Measurements from ENCODE around the gene TBC1D28. TPM values are rescaled to one million over a fixed set of nuclear protein-coding genes. Genes with fewer than 3 reads are reported as not detected.
"Not testable (repeated sequence)": the region's sequence is repeated elsewhere in the genome, so short reads cannot be mapped to it uniquely, and the experiment has no call there.

Gene TBC1D28
- total RNA-seq, 1 donor from 2014 or later = 0.26 TPM

- DNase-seq (ENCODE audit: low read depth, low spot score); H3K36me3 Mint-ChIP-seq (ENCODE audit: low read depth); H3K4me1 Mint-ChIP-seq; H3K27ac Mint-ChIP-seq (ENCODE audit: unreplicated experiment); H3K4me3 Mint-ChIP-seq; H3K27me3 Mint-ChIP-seq (ENCODE audit: low read depth); H3K9me3 Mint-ChIP-seq: not testable (repeated sequence)
These were observed 8.0 kb downstream of the TBC1D28 start for GRCh38 chr17:18636237-18636636.

DNA sequence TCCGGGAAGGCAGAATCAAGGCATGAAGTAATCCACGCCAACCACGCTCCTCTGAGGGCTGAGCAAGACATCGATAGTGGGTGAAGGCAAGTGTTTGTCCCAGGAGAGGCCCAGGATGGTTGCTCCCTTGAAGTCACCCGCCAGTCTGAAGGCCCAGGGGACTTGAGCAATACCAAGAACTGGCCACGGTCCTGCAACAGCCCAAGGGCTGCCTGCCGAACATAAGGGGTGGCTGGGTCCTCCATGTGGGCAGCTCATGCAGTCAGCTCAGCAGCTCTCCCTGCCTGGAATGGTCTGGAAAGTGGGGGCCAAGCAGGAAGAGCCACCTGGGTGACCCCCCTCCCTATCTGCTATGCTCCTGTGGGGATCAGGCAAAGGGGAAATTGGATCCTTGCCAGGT is 8.4 kb downstream of the TBC1D28 start:
- not testable (repeated sequence) for H3K4me1 Mint-ChIP-seq; H3K9me3 Mint-ChIP-seq; H3K36me3 Mint-ChIP-seq (ENCODE audit: low read depth); H3K4me3 Mint-ChIP-seq; H3K27me3 Mint-ChIP-seq (ENCODE audit: low read depth); DNase-seq (ENCODE audit: low read depth, low spot score); H3K27ac Mint-ChIP-seq (ENCODE audit: unreplicated experiment)

DNA sequence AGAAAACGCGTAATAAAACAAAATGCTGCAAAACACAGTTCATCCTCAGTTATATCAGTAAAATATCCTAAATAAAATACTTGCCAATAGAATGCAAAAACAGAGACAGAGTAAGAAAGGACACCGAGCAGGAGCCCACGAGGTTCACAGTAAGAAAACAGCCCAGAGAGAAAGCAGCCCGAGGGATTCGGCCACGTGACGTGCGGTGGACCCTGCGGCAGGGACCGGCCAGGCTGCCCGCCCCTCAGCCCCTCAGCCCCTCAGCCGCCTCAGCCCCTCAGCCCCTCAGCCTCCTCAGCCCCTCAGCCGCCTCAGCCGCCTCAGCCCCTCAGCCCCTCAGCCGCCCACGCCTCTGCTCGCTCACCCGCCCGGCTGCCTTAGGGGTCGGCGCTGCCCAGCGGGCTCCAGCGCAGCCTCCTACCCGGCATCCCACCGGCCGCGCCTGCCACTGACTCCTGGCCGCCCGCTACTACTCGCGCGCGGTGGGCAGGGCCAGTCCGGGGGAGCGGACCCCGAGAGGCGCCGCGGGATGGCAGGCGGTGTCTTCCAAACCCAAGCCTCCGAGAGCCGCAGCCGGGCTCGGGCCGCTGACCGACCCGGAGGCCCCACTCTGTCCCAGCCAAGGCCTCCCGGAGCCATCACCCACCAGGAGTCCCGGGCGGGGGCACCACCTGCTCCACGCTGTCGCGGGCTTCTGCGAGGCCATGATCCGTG is 9.5 kb downstream of the TBC1D28 start:
- not testable (repeated sequence) for H3K36me3 Mint-ChIP-seq (ENCODE audit: low read depth); H3K9me3 Mint-ChIP-seq; H3K4me1 Mint-ChIP-seq; H3K27ac Mint-ChIP-seq (ENCODE audit: unreplicated experiment); H3K27me3 Mint-ChIP-seq (ENCODE audit: low read depth)
- H3K4me3 Mint-ChIP-seq = peak overlapping the region; percentile 16
- DNase-seq (ENCODE audit: low read depth, low spot score) = peak; percentile 12

GRCh38 chr17:18626152-18626870 is 17.9 kb downstream of the TBC1D28 start:
- no peaks in the 10 kb centered on the region for H3K4me1 Mint-ChIP-seq
- TF ChIP-seq, protein P1, sequence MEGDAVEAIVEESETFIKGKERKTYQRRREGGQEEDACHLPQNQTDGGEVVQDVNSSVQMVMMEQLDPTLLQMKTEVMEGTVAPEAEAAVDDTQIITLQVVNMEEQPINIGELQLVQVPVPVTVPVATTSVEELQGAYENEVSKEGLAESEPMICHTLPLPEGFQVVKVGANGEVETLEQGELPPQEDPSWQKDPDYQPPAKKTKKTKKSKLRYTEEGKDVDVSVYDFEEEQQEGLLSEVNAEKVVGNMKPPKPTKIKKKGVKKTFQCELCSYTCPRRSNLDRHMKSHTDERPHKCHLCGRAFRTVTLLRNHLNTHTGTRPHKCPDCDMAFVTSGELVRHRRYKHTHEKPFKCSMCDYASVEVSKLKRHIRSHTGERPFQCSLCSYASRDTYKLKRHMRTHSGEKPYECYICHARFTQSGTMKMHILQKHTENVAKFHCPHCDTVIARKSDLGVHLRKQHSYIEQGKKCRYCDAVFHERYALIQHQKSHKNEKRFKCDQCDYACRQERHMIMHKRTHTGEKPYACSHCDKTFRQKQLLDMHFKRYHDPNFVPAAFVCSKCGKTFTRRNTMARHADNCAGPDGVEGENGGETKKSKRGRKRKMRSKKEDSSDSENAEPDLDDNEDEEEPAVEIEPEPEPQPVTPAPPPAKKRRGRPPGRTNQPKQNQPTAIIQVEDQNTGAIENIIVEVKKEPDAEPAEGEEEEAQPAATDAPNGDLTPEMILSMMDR (conservative IDR thresholded peaks at IDR 0.05) = no peak
- no peaks in the 10 kb centered on the region for H3K9me3 Mint-ChIP-seq
- H3K27ac Mint-ChIP-seq (ENCODE audit: unreplicated experiment) = no peak overlapping the region
- H3K27me3 Mint-ChIP-seq (ENCODE audit: low read depth) = no peaks in the 10 kb centered on the region
- no peaks in the 10 kb centered on the region for H3K36me3 Mint-ChIP-seq (ENCODE audit: low read depth)
- no peak for DNase-seq (ENCODE audit: low read depth, low spot score)
- H3K4me3 Mint-ChIP-seq = no peak overlapping the region

DNA sequence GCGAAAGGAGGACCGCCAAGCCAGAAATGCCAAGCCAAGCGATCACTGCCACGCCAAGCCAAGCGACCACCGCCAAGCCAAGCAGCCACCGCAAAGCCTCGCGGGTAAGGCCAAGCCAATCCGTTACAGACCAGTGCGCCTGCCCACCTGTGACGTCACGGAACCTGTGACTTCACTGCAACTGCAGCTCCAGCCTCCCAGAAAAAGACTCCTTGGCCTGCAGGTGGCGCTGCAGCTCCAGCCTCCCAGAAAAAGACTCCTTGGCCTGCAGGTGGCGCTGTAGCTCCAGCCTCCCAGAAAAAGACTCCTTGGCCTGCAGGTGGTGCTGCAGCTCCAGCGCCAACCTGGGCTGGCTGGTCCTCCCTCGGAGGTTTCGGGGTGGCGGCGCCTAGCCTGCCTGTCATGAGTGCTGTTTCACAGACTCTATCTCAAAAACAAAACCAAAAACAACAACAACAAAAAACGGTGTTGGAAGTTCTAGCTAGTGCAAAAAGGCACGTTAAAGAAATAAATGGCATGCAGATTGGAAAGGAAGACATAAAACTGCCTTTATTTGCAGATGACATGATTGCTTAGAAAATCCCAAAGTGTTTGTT is 18.6 kb downstream of the TBC1D28 start:
- TF ChIP-seq, protein P1 (conservative IDR thresholded peaks at IDR 0.05) = peak; percentile 85
- not testable (repeated sequence) for H3K27ac Mint-ChIP-seq (ENCODE audit: unreplicated experiment); H3K9me3 Mint-ChIP-seq; H3K36me3 Mint-ChIP-seq (ENCODE audit: low read depth); H3K4me3 Mint-ChIP-seq; H3K27me3 Mint-ChIP-seq (ENCODE audit: low read depth); H3K4me1 Mint-ChIP-seq
- DNase-seq (ENCODE audit: low read depth, low spot score) = peak; percentile 65

GRCh38 chr17:18624862-18625501 is 19.2 kb downstream of the TBC1D28 start:
- not testable (repeated sequence) for H3K27ac Mint-ChIP-seq (ENCODE audit: unreplicated experiment); H3K4me1 Mint-ChIP-seq; H3K4me3 Mint-ChIP-seq; H3K36me3 Mint-ChIP-seq (ENCODE audit: low read depth); DNase-seq (ENCODE audit: low read depth, low spot score); H3K9me3 Mint-ChIP-seq; H3K27me3 Mint-ChIP-seq (ENCODE audit: low read depth)

DNA sequence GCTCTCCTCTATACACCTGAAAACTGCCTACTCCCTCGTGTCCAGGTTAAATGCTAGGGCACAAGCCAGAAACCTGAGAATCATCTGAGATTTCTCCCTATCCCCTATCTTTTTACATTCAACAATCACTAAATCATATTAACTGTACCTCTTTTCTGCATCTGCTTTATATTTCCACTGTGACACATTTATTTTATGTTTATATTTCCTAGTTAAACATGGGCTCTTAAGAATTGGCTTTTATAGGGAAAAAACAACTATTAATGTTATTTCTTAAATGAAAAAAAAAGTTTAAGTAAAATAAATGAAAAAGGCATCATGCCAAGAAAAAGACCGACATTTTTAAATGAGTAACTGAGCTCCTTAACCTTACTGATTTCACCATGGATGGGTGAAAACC is 26.6 kb downstream of the TBC1D28 start:
- not testable (repeated sequence) for H3K27me3 Mint-ChIP-seq (ENCODE audit: low read depth); H3K4me3 Mint-ChIP-seq; H3K27ac Mint-ChIP-seq (ENCODE audit: unreplicated experiment); DNase-seq (ENCODE audit: low read depth, low spot score); H3K9me3 Mint-ChIP-seq; H3K36me3 Mint-ChIP-seq (ENCODE audit: low read depth); H3K4me1 Mint-ChIP-seq

DNA sequence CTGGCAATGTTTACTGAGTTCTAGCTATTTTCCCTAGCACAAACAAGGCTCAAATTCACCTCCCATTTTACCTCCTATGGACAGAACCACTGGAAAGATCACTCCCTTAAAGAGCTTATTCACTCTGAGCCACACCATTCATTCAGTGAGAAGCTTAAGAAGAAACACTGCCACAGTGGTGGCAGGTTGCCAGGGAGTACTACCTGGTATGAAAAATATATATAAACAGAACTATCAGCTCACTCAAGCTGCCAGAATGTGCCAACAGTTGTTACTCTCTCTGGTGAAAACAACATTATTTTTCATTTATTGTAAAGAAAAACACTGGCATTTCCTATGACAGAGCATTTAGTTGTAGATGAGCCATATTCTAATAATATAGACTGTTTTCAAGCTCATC is 31.2 kb downstream of the TBC1D28 start:
- H3K9me3 Mint-ChIP-seq = not testable (repeated sequence)

DNA sequence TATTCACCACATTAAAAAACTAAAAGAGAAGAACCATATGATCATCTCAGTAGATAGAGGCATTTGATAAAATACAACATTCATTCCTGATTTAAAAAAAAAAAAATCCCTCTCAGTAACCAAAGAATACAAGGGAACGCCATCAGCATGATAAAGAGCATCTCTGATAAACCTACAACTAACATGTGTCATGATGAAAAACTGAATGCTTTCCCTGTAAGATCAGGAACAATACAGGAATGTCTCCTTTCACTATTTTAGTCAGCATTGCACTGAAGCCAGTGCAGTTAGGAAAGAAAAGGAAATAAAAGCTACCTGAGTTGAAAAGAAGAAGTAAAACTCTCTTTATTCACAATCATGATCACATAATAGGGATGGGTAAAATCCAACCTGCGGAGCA is 51.1 kb downstream of the TBC1D28 start:
- not testable (repeated sequence) for H3K36me3 Mint-ChIP-seq (ENCODE audit: low read depth); H3K27ac Mint-ChIP-seq (ENCODE audit: unreplicated experiment); H3K4me1 Mint-ChIP-seq; H3K9me3 Mint-ChIP-seq; H3K4me3 Mint-ChIP-seq; DNase-seq (ENCODE audit: low read depth, low spot score); H3K27me3 Mint-ChIP-seq (ENCODE audit: low read depth)

More for the DNA sequence above, 31.2 kb downstream of the TBC1D28 start:
- H3K4me3 Mint-ChIP-seq; H3K27ac Mint-ChIP-seq (ENCODE audit: unreplicated experiment); DNase-seq (ENCODE audit: low read depth, low spot score); H3K27me3 Mint-ChIP-seq (ENCODE audit: low read depth); H3K36me3 Mint-ChIP-seq (ENCODE audit: low read depth): not testable (repeated sequence)
- H3K4me1 Mint-ChIP-seq = peaks cover 12% of the 10 kb centered on the region
